Stimulated activated CD4-positive, alpha-beta T cell treated with anti-CD3 and anti-CD28 coated beads, Interleukin-15, amount 100 ng/mL, for 48 hours (primary cell): Measurements from ENCODE around the gene PUS1.

Experiments
- DNase-seq, 2 donors: peaks; one replicate each; pipeline ENCODE4 v3.0.0-alpha.2; 2020; ENCODE audit warnings: low read depth in 2 of 2

The PUS1 gene

GRCh38 chr12:131915823-131916222 lies 13.3 kb upstream of the PUS1 start:
- DNase-seq: no peak

DNA sequence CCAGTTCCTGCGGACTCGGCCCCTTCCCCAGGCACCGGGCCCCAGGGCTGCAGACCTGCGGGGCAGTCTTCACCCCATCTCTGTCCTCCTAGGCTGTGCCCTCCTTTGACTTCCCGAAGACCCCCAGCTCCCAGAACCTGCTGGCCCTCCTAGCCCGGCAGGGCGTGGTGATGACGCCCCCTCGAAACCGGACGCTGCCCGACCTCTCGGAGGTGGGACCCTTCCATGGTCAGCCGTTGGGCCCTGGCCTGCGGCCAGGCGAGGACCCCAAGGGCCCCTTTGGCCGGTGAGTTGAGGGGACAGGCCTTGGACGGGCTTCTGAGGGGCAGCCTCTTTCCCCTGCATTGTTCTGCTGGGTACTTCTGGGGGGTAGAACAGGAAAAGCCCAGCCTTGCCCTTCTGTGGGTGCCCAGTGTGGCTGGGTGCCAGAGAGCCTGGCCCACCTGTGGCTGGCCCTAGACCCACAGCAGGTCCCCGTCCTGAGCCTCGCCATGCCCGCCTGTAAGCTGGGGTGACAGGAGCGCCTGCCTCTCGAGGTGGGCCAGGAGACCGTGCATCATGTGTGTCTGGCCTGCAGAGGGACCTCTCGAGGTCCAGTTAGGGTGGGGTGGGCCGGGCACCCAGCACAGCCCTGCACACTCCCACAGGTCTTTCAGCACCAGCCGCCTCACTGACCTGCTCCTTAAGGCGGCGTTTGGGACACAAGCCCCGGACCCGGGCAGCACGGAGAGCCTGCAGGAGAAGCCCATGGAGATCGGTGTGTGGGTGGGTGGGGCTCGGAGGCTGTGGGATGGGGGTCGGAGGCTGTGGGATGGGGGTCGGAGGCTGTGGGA lies 12.6 kb upstream of the PUS1 start:
- no peak for DNase-seq

- no peak for DNase-seq
Observed at GRCh38 chr12:131917139-131917710, 11.9 kb upstream of the PUS1 start.

GRCh38 chr12:131917711-131918306 lies 11.3 kb upstream of the PUS1 start:
- no peak for DNase-seq

- DNase-seq: no peak
Observed at GRCh38 chr12:131918311-131919050, 10.6 kb upstream of the PUS1 start.

GRCh38 chr12:131919051-131919347 lies 10.1 kb upstream of the PUS1 start:
- no peak for DNase-seq

- no peak for DNase-seq
Observed at GRCh38 chr12:131919366-131920156, 9.5 kb upstream of the PUS1 start.

- DNase-seq: no peak
Observed at GRCh38 chr12:131920157-131920508, 8.9 kb upstream of the PUS1 start.

DNA sequence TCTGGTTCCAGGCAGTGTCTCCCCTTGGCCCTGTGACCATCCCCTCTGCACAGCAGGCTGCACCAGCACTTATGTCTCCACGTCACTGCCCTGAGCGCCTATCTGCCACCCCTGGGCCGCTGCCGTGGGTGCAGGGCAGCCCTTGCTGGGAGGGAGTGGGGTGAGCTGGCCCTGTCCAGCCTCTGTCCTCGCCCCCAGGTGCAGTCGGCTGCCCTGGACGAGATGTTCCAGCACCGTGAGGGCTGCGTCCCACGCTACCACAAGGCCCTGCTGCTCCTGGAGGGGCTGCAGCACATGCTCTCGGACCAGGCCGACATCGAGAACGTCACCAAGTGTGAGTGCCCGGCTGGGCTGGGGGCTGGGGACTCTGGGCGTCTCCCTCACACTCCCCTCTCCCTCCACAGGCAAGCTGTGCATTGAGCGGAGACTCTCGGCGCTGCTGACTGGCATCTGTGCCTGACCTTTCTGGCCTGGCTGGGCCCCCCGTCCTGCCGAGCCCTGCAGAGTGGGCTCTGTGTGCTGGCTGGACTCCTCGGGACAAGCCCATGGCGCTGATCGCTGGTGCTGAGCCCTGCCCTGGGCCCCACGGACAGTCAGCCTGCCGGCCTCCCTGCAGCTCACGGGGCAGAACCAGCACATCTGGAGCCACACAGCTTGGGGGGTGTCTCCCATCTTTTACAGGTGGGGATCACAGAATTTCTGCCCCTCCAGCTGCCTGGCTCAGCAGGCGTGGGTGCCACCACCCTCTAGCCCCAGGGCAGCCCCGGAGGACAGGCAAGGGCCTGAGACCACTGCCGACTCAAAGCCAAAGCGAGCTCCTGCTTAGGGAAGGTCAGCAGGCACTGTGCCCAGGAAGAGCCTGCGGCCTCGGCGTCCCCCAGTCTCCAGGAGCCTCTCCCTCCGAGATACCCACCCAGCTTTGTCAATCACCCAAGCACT lies 7.9 kb upstream of the PUS1 start:
- DNase-seq: no peak

DNA sequence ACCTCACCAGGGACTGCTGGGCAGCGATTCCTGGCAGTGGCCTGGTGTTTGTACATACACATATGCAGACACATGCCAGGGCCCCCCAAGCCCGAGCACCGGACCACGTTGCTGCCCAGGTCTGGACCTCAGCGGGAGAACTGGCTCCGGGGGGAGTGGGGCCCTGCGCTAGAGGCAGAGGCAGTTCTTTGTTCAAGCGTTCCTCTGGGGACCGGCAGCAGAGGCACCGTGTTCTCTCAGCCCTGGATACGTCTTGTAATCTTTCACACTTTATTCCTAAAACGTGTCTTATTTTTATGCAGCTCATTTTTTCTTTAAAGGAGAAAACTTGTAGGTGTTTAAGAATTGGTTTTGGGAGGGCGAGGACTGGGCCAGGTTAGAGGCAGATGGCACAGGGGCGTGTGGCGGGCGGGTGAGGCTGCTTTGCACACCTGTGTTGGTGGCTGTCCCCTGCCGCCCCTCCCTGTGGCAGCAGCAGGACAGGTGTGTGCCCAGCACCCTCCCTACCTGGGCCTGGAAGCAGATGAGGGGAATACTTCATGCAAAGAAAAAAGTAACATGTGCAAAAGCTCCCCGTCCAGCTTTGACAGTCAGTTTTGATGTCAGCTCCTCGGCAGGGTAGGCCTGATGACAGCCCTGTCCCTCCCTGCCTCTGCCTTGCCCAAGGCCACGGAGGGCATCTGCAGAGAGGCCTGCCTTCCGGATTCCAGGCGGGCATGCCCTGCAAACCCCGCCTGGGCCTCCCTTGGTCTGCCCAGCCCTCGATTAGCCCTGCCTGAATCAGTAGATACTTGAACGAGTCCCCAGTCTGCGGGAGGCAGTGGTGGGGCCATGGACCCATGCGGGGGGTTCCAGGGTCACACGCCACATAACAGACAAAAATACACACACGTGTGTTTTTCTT lies 7.0 kb upstream of the PUS1 start:
- no peak for DNase-seq

DNA sequence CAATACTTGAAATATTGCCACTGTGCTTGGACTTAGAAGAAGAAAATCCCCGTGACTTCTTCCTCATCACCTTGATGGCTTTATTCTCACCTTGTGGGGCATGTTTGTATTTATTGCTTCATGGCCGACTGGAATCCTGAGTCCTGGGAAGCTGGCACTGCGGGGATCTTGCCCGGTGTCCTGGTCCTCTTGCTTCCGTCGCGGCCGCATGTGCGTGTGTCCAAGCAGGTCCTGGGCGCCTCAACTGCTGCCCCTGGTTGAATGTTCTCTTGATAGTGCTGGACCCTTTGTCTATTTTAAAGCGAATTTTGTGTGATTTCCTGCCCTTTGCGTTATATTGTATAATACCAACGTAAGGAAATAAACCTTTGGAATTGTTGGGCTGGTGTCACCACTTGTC lies 6.3 kb upstream of the PUS1 start:
- DNase-seq: no peak

DNA sequence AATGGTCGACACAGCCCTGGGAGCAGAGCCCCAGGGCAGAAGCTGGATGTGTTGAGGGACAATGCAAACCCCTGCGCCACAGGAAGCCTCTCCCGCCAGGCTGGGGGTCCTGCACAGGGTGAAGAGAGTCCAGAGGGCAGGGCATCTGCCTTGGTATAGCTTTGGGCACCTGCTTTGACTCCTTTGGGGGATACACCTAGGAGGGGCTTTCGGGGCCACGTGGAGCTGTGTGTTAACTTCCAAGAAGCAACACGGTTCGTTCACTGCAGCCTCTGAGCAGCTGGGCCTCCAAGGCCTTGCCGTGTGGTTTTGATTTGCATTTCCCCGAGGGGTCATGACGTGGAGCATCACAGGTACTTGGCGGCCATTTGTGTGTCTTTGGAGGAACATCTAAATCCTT lies 5.8 kb upstream of the PUS1 start:
- no peak for DNase-seq

DNA sequence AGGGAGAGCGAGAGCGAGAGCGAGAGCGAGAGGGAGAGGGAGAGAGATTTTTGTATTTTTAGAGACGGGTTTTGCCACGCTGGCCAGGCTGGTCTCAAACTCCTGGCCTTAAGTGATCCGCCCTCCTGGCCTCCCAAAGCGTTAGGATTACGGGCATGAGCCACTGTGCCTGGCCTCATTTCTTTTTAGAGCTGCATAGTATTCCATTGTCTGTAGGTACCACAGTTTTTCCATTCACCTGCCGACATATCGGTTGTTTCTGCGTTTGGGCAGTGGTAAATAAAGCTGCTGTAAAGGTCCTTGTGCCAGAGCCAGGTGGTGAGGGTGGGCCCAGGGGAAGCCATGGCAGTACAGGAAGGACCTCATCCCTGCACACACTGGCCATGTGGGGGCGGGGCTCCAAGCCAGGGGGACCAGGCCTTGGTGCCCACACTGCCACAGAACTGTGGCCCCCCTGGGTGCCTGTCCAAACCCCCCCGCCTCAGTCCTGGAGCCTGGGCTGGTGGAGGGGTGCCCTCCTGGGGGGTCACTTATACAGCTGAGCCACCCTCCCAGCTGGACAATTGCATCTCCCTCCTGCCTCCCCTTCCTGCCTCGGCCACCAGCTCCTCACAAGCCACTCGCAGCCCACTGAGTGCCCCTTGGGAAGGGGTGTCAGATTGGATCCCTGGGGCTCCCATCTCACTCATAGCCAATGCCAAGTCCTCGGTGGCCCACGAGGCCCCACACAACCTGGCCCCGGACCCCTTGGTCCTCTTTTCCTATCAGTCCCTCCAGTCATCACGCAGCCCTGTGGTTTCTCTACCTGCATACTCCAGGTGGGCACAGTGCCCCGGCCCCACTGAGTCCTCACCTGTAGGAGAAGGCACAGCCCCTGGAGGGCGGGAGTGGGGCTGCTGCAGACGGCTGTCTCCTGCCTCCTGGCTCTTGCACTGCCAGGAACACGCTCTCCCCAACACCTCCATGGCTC lies 1.7 kb upstream of the PUS1 start:
- DNase-seq: no peak

DNA sequence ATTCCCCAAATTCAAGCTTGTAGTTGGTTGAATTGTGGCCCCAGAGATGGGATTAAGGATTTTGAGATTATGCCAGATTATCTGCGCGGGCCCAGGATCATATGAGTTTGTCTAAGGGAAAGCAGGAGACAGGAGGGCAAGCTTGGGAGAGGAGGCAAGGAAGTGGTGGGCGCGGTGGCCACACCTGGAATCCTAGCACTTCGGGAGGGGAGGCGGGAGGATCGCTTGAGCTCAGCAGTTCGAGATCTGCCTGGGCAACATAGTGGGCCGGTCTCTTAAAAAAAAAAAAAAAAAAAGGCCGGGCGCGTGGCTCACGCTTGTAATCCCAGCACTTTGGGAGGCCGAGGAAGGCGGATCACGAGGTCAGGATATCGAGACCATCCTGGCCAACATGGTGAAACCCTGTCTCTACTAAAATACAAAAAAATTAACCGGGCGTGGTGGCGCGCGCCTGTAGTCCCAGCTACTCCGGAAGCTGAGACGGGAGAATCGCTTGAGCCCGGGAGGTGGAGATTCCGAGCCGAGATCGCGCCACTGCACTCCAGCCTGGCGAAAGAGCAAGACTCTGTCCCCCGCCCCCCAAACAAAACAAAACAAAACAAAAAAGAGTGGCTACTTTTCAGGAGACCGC lies 881 bp upstream of the PUS1 start:
- DNase-seq: no peak

- DNase-seq: no peak
Observed at GRCh38 chr12:131929581-131930456, 743 bp downstream of the PUS1 start.

- DNase-seq: no peak
Observed at GRCh38 chr12:131930510-131930909, 1.4 kb downstream of the PUS1 start.

DNA sequence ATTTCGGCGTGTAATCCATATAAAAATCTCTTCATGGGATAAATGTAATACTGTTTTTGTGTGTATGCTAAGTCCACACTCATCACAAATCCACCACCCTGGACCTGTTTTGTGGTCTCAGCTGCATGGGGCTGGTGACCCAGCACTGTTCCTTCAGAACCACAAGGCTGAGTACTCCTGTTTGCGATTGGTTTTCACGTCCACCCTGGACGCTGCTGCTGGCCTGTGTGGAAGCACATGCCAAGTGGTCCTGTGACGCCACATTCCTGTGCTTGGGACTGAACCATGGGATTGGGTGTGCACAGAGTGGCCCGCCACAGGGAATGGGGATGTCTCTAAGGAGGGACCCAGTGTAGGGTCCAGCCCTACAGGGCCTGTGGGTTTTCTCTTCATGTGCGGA lies 4.3 kb downstream of the PUS1 start:
- DNase-seq: no peak
